H9 (cell line): ENCODE results near the gene SDC4. TPM values are rescaled to one million over a fixed set of nuclear protein-coding genes. Genes with fewer than 3 reads are reported as not detected.

Experiments used
- DNase-seq: peaks from one replicate; pipeline ENCODE4 v3.0.0-alpha.2; 2017
- H2AFZ ChIP-seq: one replicate; pipeline ENCODE4 v1.6.1; 2013; ENCODE audit warnings: mild to moderate bottlenecking, low read length, control low read depth, moderate library complexity
- H2AK5ac ChIP-seq: 2 replicates; pipeline ENCODE4 v1.6.1; 2013; ENCODE audit warnings: low read length, control low read depth, mixed read lengths; ENCODE audit not compliant: insufficient read length
- H2BK120ac ChIP-seq: one replicate; pipeline ENCODE4 v1.6.1; 2013; ENCODE audit warnings: low read depth, mild to moderate bottlenecking, low read length, control low read depth, inconsistent platforms; ENCODE audit not compliant: poor library complexity, severe bottlenecking
- H2BK12ac ChIP-seq: 2 replicates; pipeline ENCODE4 v1.6.1; 2013; ENCODE audit warnings: low read length, control low read depth, mixed read lengths, low read depth; ENCODE audit not compliant: insufficient read length
- H2BK15ac ChIP-seq: 2 replicates; pipeline ENCODE4 v1.6.1; 2013; ENCODE audit warnings: low read depth, low read length, control low read depth
- H2BK20ac ChIP-seq: one replicate; pipeline ENCODE4 v1.6.1; 2013; ENCODE audit warnings: low read depth, mild to moderate bottlenecking, low read length, control low read depth, inconsistent platforms; ENCODE audit not compliant: poor library complexity, severe bottlenecking
- H2BK5ac ChIP-seq: 2 replicates; pipeline ENCODE4 v1.6.1; 2013; ENCODE audit warnings: low read length, control low read depth, mixed read lengths; ENCODE audit not compliant: insufficient read length
- H3K14ac ChIP-seq: 2 replicates; pipeline ENCODE4 v1.6.1; 2013; ENCODE audit warnings: low read length, control low read depth; ENCODE audit not compliant: insufficient read depth
- H3K18ac ChIP-seq: 2 replicates; pipeline ENCODE4 v1.6.1; 2013; ENCODE audit warnings: low read depth, mild to moderate bottlenecking, mixed read lengths, low read length, control low read depth; ENCODE audit not compliant: insufficient read length
- H3K23ac ChIP-seq: 2 replicates; pipeline ENCODE4 v1.6.1; 2013; ENCODE audit warnings: low read length, control low read depth, mixed read lengths, low read depth; ENCODE audit not compliant: insufficient read length
- H3K23me2 ChIP-seq: 2 replicates; pipeline ENCODE4 v1.6.1; 2013; ENCODE audit warnings: low read depth, mild to moderate bottlenecking, mixed read lengths, low read length, control low read depth; ENCODE audit not compliant: insufficient read length, poor library complexity, severe bottlenecking
- H3K27ac ChIP-seq: 2 replicates; pipeline ENCODE4 v1.5.1; 2013; ENCODE audit warnings: low read length, control low read depth, mixed read lengths, low read depth; ENCODE audit not compliant: insufficient read length
- H3K27me3 ChIP-seq: 2 replicates; pipeline ENCODE4 v1.6.1; 2013; ENCODE audit warnings: low read length, control low read depth, inconsistent platforms; ENCODE audit not compliant: insufficient read depth
- H3K4ac ChIP-seq: 2 replicates; pipeline ENCODE4 v1.6.1; 2013; ENCODE audit warnings: low read depth, mild to moderate bottlenecking, control low read depth, inconsistent platforms, low read length, moderate library complexity
- H3K4me1 ChIP-seq: 2 replicates; pipeline ENCODE4 v1.6.1; 2013; ENCODE audit warnings: low read length, control low read depth, inconsistent platforms; ENCODE audit not compliant: insufficient read depth
- H3K4me2 ChIP-seq: 2 replicates; pipeline ENCODE4 v1.6.1; 2013; ENCODE audit warnings: low read length, control low read depth, mixed read lengths; ENCODE audit not compliant: insufficient read length, insufficient read depth
- H3K56ac ChIP-seq: 2 replicates; pipeline ENCODE4 v1.6.1; 2013; ENCODE audit warnings: low read depth, mild to moderate bottlenecking, mixed read lengths, low read length, control low read depth; ENCODE audit not compliant: insufficient read length
- H3K79me1 ChIP-seq: 2 replicates; pipeline ENCODE4 v1.6.1; 2013; ENCODE audit warnings: low read depth, mild to moderate bottlenecking, moderate library complexity, low read length, control low read depth, inconsistent platforms; ENCODE audit not compliant: insufficient read depth, poor library complexity, severe bottlenecking
- H3K79me2 ChIP-seq: 2 replicates; pipeline ENCODE4 v1.6.1; 2013; ENCODE audit warnings: low read length, control low read depth, inconsistent platforms; ENCODE audit not compliant: insufficient read depth
- H3K9ac ChIP-seq: 2 replicates; pipeline ENCODE4 v1.6.1; 2013; ENCODE audit warnings: low read length, control low read depth, mixed read lengths; ENCODE audit not compliant: insufficient read length; ENCODE audit errors: extremely low read depth
- H3K9me3 ChIP-seq: one replicate; pipeline ENCODE4 v1.6.1; 2013; ENCODE audit warnings: low read depth, low read length, inconsistent platforms; ENCODE audit not compliant: control insufficient read depth
- H3T11ph ChIP-seq: one replicate; pipeline ENCODE4 v1.6.1; 2013; ENCODE audit warnings: mild to moderate bottlenecking, low read length, control low read depth, inconsistent platforms
- H4K20me1 ChIP-seq: one replicate; pipeline ENCODE4 v1.6.1; 2013; ENCODE audit not compliant: control insufficient read depth, insufficient read length, insufficient read depth
- H4K5ac ChIP-seq: 2 replicates; pipeline ENCODE4 v1.6.1; 2013; ENCODE audit warnings: low read depth, mild to moderate bottlenecking, mixed read lengths, low read length, control low read depth; ENCODE audit not compliant: insufficient read length
- H4K8ac ChIP-seq: replicated peaks from 2 replicates; pipeline ENCODE4 v1.6.1; 2013; ENCODE audit warnings: low read length, control low read depth, mixed read lengths, low read depth; ENCODE audit not compliant: insufficient read length
- H4K91ac ChIP-seq: 2 replicates; pipeline ENCODE4 v1.6.1; 2013; ENCODE audit warnings: low read depth, mild to moderate bottlenecking, moderate library complexity, mixed read lengths, low read length, control low read depth; ENCODE audit not compliant: insufficient read length
- H3K27ac Mint-ChIP-seq, 3 experiments: 2 replicates in 2 of 3; 3 replicates in 1 of 3; pipeline ENCODE4 v1.8.0; 2020 to 2021; ENCODE audit warnings: mixed read lengths in 3 of 3, mild to moderate bottlenecking in 1 of 3, moderate library complexity in 1 of 3
- H3K27me3 Mint-ChIP-seq: 2 replicates; pipeline ENCODE4 v1.8.0; 2021; ENCODE audit warnings: low read depth, mild to moderate bottlenecking, moderate library complexity, mixed read lengths
- H3K36me3 Mint-ChIP-seq, 3 experiments: 2 replicates in 2 of 3; 3 replicates in 1 of 3; pipeline ENCODE4 v1.8.0; 2020 to 2021; ENCODE audit warnings: low read depth in 3 of 3, mixed read lengths in 3 of 3; ENCODE audit not compliant: insufficient read depth in 1 of 3
- H3K4me1 Mint-ChIP-seq, 2 experiments: 2 replicates each; pipeline ENCODE4 v1.8.0; 2020; ENCODE audit warnings: mixed read lengths in 2 of 2
- H3K4me3 Mint-ChIP-seq, 2 experiments: 2 replicates in 1 of 2; 3 replicates in 1 of 2; pipeline ENCODE4 v1.8.0; 2020 to 2021; ENCODE audit warnings: mild to moderate bottlenecking in 2 of 2, mixed read lengths in 2 of 2, moderate library complexity in 1 of 2
- H3K9me3 Mint-ChIP-seq, 2 experiments: 2 replicates in 1 of 2; 3 replicates in 1 of 2; pipeline ENCODE4 v1.8.0; 2020; ENCODE audit warnings: mild to moderate bottlenecking in 2 of 2, mixed read lengths in 2 of 2, moderate library complexity in 1 of 2
- CTCF ChIP-seq: fragments of 200-600 bp; sonication (generic); conservative IDR thresholded peaks from 3 replicates; pipeline ENCODE4 v1.8.0; 2021; ENCODE audit warnings: antibody characterized with exemption, mild to moderate bottlenecking
- WGBS: extraction: QIAGEN DNeasy Blood & Tissue Kit; methylation state at CpG from one replicate; pipeline ENCODE4 v1.1.7; 2013; ENCODE audit warnings: missing lambda C conversion rate, low lambda C conversion rate, mixed read lengths; ENCODE audit not compliant: insufficient read length; ENCODE audit errors: extremely low coverage; 5-methylcytosine and 5-hydroxymethylcytosine counted together
- total RNA-seq: library from RNA; stranded (reverse); gene quantifications from 2 replicates; pipeline ENCODE4 v1.2.1, GENCODE V29; 2021

SDC4 gene
- total RNA-seq, 1 experiment from 2014 or later, result 50.7 TPM

DNA sequence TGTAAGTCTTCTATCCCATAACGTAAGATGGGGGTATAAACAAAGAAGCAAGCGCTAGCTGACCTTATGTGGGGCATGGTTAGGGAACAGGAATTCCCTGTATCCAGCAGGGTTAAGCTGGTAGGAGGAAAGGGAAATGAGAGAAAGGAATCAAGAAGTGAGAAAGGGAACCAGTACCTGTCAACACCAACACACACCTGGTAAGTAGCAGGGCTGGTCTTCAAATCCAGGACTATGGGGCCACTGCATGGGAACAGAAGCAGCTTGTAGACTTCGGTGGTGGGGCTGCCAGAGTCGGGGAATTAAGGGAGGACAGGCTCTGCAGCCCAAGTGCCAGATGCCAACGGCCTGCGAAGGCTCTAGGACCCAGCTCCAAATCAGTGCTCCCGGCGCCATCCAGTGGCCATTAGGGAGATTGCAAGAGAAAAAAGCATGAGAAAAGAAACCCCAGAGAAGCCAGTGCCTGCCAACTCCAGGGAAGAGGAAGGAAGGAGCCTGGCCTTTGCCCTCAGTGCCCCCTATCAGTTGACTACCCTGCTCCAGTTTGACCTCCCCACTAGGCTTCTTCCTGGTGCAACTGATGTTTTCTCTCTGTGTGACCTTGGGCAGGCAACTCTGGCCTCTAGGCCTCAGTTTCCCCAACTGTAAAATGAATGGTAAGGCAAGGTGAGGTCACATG lies 57.4 kb downstream of the SDC4 start:
- no peak overlapping the region for H2BK15ac ChIP-seq
- Mint-ChIP-seq H3K36me3 (peaks cover 5 to 15% (median 9%) of the 10 kb centered on the region in 3 experiments; a peak in 6 of 7 replicates), H3K4me3 (no peak overlapping the region), H3K9me3 (peaks cover 16 to 18% of the 10 kb centered on the region in 2 experiments), H3K4me1 (peaks cover 12 to 13% of the 10 kb centered on the region in 2 experiments), H3K27me3 (peaks cover 59% of the 10 kb centered on the region), H3K27ac (no peak overlapping the region)
- no peak overlapping the region for H4K8ac ChIP-seq
- H2BK12ac ChIP-seq, result no peak overlapping the region
- WGBS, result no CpG with 5 or more reads among the region's 8 CpGs
- H3K9ac ChIP-seq, result no peak overlapping the region
- no peak overlapping the region for H3K56ac ChIP-seq
- no peak overlapping the region for H3K4ac ChIP-seq
- H3K23me2 ChIP-seq, result peaks cover 7% of the 10 kb centered on the region
- no peaks in the 10 kb centered on the region for H3K9me3 ChIP-seq
- no peak overlapping the region for H3T11ph ChIP-seq
- H2BK5ac ChIP-seq, result no peak overlapping the region
- H3K18ac ChIP-seq, result no peak overlapping the region
- H3K27ac ChIP-seq, result no peak overlapping the region
- no peak overlapping the region for H3K4me2 ChIP-seq
- H3K79me2 ChIP-seq, result no peaks in the 10 kb centered on the region
- peak; percentile 87 for DNase-seq
- peaks cover 5% of the 10 kb centered on the region; the same call in 1 of the 2 replicates for H3K27me3 ChIP-seq
- H4K5ac ChIP-seq, result no peak overlapping the region
- no peak overlapping the region for H3K23ac ChIP-seq
- H4K20me1 ChIP-seq, result no peaks in the 10 kb centered on the region
- H2AFZ ChIP-seq, result no peak overlapping the region
- TF ChIP-seq CTCF, result peak; percentile 91
- H3K4me1 ChIP-seq, result peaks cover 2% of the 10 kb centered on the region; the same call in 1 of the 2 replicates
- H2BK20ac ChIP-seq, result no peak overlapping the region
- H3K14ac ChIP-seq, result no peak overlapping the region
- H4K91ac ChIP-seq, result no peak overlapping the region
- no peaks in the 10 kb centered on the region for H3K79me1 ChIP-seq
- H2AK5ac ChIP-seq, result no peak overlapping the region
- H2BK120ac ChIP-seq, result no peak overlapping the region
